B cell (primary cell): Measurements from ENCODE around the gene COL17A1. TPM values are rescaled to one million over a fixed set of nuclear protein-coding genes. Genes with fewer than 3 reads are reported as not detected.

Experiments used
- ATAC-seq: fragments of 200-7000 bp; cut with Tn5 transposase; one replicate; pipeline ENCODE4 v1.10.0; 2021; ENCODE audit warnings: low read depth, mild to moderate bottlenecking, moderate number of reproducible peaks, moderate library complexity
- CTCF ChIA-PET: fragments of 350-600 bp; sonication (Branson Sonifier 250); formaldehyde crosslinking; loops from one replicate; lab custom pipeline; 2021; ENCODE audit warnings: antibody characterized with exemption, inconsistent platforms; lab: Charles Lee
- POLR2A ChIA-PET: fragments of 350-600 bp; sonication (Branson Sonifier 250); formaldehyde crosslinking; loops from one replicate; lab custom pipeline; 2021; ENCODE audit warnings: antibody characterized with exemption; lab: Charles Lee
- DNase-seq: peaks from one replicate; pipeline ENCODE4 v3.0.0; 2013
- H2AFZ ChIP-seq: 2 replicates; pipeline ENCODE4 v1.6.1; 2012; ENCODE audit warnings: mild to moderate bottlenecking, low read depth, low read length; ENCODE audit not compliant: insufficient read depth, poor library complexity, severe bottlenecking
- H3K27ac ChIP-seq, 2 donors: 1 replicate in 1 of 2; 2 replicates in 1 of 2; pipeline ENCODE4 v1.5.1; 2012 to 2013; ENCODE audit warnings: low read length in 2 of 2, mild to moderate bottlenecking in 2 of 2, moderate library complexity in 1 of 2
- H3K27me3 ChIP-seq, 4 experiments: fragments of 200-600 bp in 1 of 4; sonication (generic) in 1 of 4; replicated peaks in 1 of 4; 1 replicate in 2 of 4; 2 replicates in 2 of 4; pipeline versions ENCODE4 v1.6.1 to v1.7.0; 2013 to 2016; ENCODE audit warnings: low read length in 3 of 4, mild to moderate bottlenecking in 2 of 4, mixed read lengths in 1 of 4, moderate library complexity in 1 of 4; ENCODE audit not compliant: insufficient read depth in 4 of 4, control insufficient read depth in 3 of 4; ENCODE audit errors: control extremely low read depth in 1 of 4
- H3K36me3 ChIP-seq, 2 experiments: replicated peaks in 1 of 2; 1 replicate in 1 of 2; 2 replicates in 1 of 2; pipeline versions ENCODE4 v1.6.1 to v1.7.1; 2013; ENCODE audit warnings: low read length in 1 of 2; ENCODE audit not compliant: insufficient read depth in 2 of 2, control insufficient read depth in 1 of 2; ENCODE audit errors: control extremely low read depth in 1 of 2, extremely low read depth in 1 of 2
- H3K4me1 ChIP-seq, 2 donors: fragments of 200-600 bp in 1 of 2; sonication (generic) in 1 of 2; 1 replicate in 1 of 2; 2 replicates in 1 of 2; pipeline versions ENCODE4 v1.5.1 to v1.6.1; 2013 to 2017; ENCODE audit warnings: low read length in 2 of 2; ENCODE audit not compliant: control insufficient read depth in 2 of 2, insufficient read depth in 2 of 2
- H3K4me2 ChIP-seq: replicated peaks from 2 replicates; pipeline ENCODE3; 2012; ENCODE audit warnings: mild to moderate bottlenecking, low read depth, low read length; ENCODE audit not compliant: poor library complexity, severe bottlenecking
- H3K4me3 ChIP-seq, 5 experiments: fragments of 200-600 bp in 1 of 5; sonication (generic) in 1 of 5; 1 replicate in 3 of 5; 2 replicates in 2 of 5; pipeline versions ENCODE4 v1.5.1 to v1.7.0; 2011 to 2016; ENCODE audit warnings: low read length in 4 of 5, mild to moderate bottlenecking in 4 of 5, low read depth in 2 of 5, control low read depth in 1 of 5, moderate library complexity in 1 of 5; ENCODE audit not compliant: insufficient read depth in 1 of 5; ENCODE audit errors: control extremely low read depth in 1 of 5, extremely low read depth in 1 of 5
- H3K79me2 ChIP-seq: fragments of 200-600 bp; sonication (generic); one replicate; pipeline ENCODE4 v1.6.0; 2016; ENCODE audit warnings: low read length; ENCODE audit not compliant: control insufficient read depth, insufficient read depth
- H3K9ac ChIP-seq: fragments of 200-600 bp; sonication (generic); 2 replicates; pipeline ENCODE4 v1.6.1; 2017; ENCODE audit warnings: mild to moderate bottlenecking, low read length, moderate library complexity
- H3K9me3 ChIP-seq, 3 donors: one replicate each; pipeline versions ENCODE4 v1.6.1 to v1.7.1; 2013; ENCODE audit warnings: low read length in 2 of 3; ENCODE audit not compliant: control insufficient read depth in 2 of 3, insufficient read depth in 1 of 3; ENCODE audit errors: control extremely low read depth in 1 of 3
- H4K20me1 ChIP-seq: 2 replicates; pipeline ENCODE4 v1.6.0; 2012; ENCODE audit warnings: mild to moderate bottlenecking, low read length; ENCODE audit not compliant: insufficient read depth, control insufficient read depth, poor library complexity, severe bottlenecking
- H3K27ac Mint-ChIP-seq: one replicate; pipeline ENCODE4 v1.8.0; 2021; ENCODE audit warnings: mixed read lengths
- H3K27me3 Mint-ChIP-seq: one replicate; pipeline ENCODE4 v1.8.0; 2021; ENCODE audit warnings: mixed read lengths
- H3K4me1 Mint-ChIP-seq: one replicate; pipeline ENCODE4 v1.8.0; 2021; ENCODE audit warnings: mixed read lengths
- H3K4me3 Mint-ChIP-seq: one replicate; pipeline ENCODE4 v1.8.0; 2021; ENCODE audit warnings: mixed read lengths
- H3K9me3 Mint-ChIP-seq: one replicate; pipeline ENCODE4 v1.8.0; 2022; ENCODE audit warnings: mixed read lengths; ENCODE audit not compliant: insufficient read depth
- CTCF ChIP-seq: fragments of 200-600 bp; IDR thresholded peaks from one replicate; pipeline ENCODE4 v1.8.0; 2022; ENCODE audit warnings: antibody characterized with exemption, mild to moderate bottlenecking
- EZH2 ChIP-seq: IDR thresholded peaks from 2 replicates; pipeline ENCODE4 v1.6.1; 2012; ENCODE audit warnings: borderline replicate concordance, low read depth, mild to moderate bottlenecking, moderate library complexity, low read length; ENCODE audit not compliant: insufficient read depth, poor library complexity, severe bottlenecking
- WGBS: methylation state at CpG from one replicate; pipeline ENCODE4 v1.1.5; 2013; ENCODE audit warnings: missing lambda C conversion rate; ENCODE audit not compliant: insufficient coverage; 5-methylcytosine and 5-hydroxymethylcytosine counted together
- intact Hi-C: fragments of 100-400 bp; cut with micrococcal nuclease; formaldehyde crosslinking; loops from one replicate; pipeline ENCODE4 v1.10.0; 2022
- polyA plus RNA-seq: library from polyadenylated mRNA; depleted of rRNA; stranded (reverse); fragments of >200 nt; gene quantifications from 2 replicates; pipeline ENCODE4 v1.2.3, GENCODE V29; 2012
- total RNA-seq, 2 donors: library from RNA; stranded (reverse); fragments of 120-200 nt in 1 of 2; gene quantifications; 1 replicate in 1 of 2; 2 replicates in 1 of 2; pipeline versions ENCODE4 v1.2.3 to v1.2.4, GENCODE V29; 2013 to 2022

Gene COL17A1
- total and polyA plus RNA-seq, 2 donors (not counting 1 experiment from before 2014, with no cell fraction given) = not detected

- no peak for TF ChIP-seq EZH2
- no peak for TF ChIP-seq CTCF
- CTCF ChIA-PET = no interaction called here
- no peaks in the 10 kb centered on the region for H3K4me1 ChIP-seq
- no peaks in the 10 kb centered on the region for H3K27me3 Mint-ChIP-seq
- no peak overlapping the region for H2AFZ ChIP-seq
- DNase-seq (no peak), ATAC-seq (no peak)
- H3K27ac ChIP-seq = no peak overlapping the region
- POLR2A ChIA-PET = no interaction called here
- H3K79me2 ChIP-seq = no peaks in the 10 kb centered on the region
- no peaks in the 10 kb centered on the region for H3K27me3 ChIP-seq
- no peak overlapping the region for H3K4me3 ChIP-seq
- H3K9me3 ChIP-seq = no peaks in the 10 kb centered on the region
- no peaks in the 10 kb centered on the region for H3K4me1 Mint-ChIP-seq
- intact Hi-C loops = no loop called here
- no peaks in the 10 kb centered on the region for H4K20me1 ChIP-seq
- no peak overlapping the region for H3K9ac ChIP-seq
- no peak overlapping the region for H3K4me2 ChIP-seq
- 98% methylated on average over 11 of the region's 11 CpGs for WGBS
- H3K9me3 Mint-ChIP-seq = no peaks in the 10 kb centered on the region
- H3K36me3 ChIP-seq = no peaks in the 10 kb centered on the region
- no peak overlapping the region for H3K4me3 Mint-ChIP-seq
- no peak overlapping the region for H3K27ac Mint-ChIP-seq
Measured at GRCh38 chr10:104033966-104034365, 51.7 kb downstream of the COL17A1 start.

GRCh38 chr10:104033401-104033930 is 52.2 kb downstream of the COL17A1 start:
- H3K9me3 ChIP-seq = no peaks in the 10 kb centered on the region
- Mint-ChIP-seq H3K4me1 (no peaks in the 10 kb centered on the region), H3K27me3 (no peaks in the 10 kb centered on the region), H3K4me3 (no peak overlapping the region), H3K9me3 (no peaks in the 10 kb centered on the region), H3K27ac (no peak overlapping the region)
- 86% methylated on average over 10 of the region's 12 CpGs for WGBS
- ATAC-seq = no peak
- no peak overlapping the region for H3K9ac ChIP-seq
- no peaks in the 10 kb centered on the region for H3K36me3 ChIP-seq
- no peaks in the 10 kb centered on the region for H3K79me2 ChIP-seq
- no peak overlapping the region for H3K27ac ChIP-seq
- H3K4me1 ChIP-seq = no peaks in the 10 kb centered on the region
- no peak overlapping the region for H3K4me3 ChIP-seq
- ChIA-PET CTCF (no interaction called here), POLR2A (no interaction called here)
- DNase-seq = no peak
- H3K27me3 ChIP-seq = no peaks in the 10 kb centered on the region
- intact Hi-C loops = no loop called here
- no peak overlapping the region for H3K4me2 ChIP-seq
- H2AFZ ChIP-seq = no peak overlapping the region
- no peaks in the 10 kb centered on the region for H4K20me1 ChIP-seq
- TF ChIP-seq CTCF (no peak), EZH2 (no peak)
